Right forelimb (tissue), 1 donor: ENCODE data around the gene HDGF.

Source experiments
- DNase-seq: peaks from one replicate; pipeline ENCODE4 v3.0.0-alpha.2; 2018

Gene HDGF

DNA sequence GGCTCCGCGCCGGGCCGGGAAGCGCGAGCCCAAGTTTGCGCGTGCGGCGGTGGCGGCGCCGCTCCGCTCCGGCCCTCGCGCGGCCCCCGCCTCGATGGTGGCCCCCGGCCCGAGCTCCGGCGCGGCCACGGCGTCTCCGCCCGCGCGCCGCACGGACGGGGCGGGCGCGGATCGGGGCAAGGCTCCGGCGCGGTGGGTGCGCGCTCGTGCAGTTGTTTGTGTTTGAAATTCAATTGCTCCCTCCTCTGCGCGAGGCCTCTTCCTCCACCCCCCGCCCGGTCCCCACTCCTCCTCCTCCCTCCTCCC, at the start of gene HDGF:
Gene HDGF, minus strand, starts transcription at position 225 of the 306 bp plus-strand sequence. CDS start 246 bp downstream, outside the sequence.
- DNase-seq, result no peak

DNA sequence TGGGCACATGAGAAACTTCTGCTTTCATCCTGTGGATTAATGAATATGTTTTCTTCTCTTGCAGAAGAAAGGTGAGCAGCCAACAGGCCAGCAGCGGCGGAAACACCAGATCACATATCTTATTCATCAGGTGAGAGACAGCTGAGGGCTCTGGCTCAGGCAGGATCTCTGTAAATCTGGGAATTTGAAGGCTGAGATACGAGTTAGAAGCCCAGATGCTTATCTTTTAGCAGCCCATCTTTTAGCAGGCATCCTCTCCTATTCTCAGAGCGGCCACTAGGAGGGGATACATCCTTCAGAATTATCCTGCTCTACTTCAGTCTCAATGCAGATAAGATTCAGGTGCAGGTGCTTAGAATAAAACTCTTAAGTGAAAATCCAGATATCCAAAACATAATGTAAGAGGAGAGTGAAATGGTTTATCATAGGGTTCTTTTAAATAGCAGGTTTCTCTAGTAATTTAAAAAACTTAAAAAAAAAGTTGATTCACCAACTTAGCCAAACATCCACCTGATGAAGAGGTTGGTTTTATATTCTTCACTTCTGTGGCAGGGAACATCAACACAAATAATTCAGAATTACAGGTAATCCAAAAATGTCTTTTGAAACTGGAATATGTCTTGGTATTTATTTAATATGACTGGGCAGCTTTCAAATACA, 45.9 kb upstream of the HDGF start:
- no peak for DNase-seq

DNA sequence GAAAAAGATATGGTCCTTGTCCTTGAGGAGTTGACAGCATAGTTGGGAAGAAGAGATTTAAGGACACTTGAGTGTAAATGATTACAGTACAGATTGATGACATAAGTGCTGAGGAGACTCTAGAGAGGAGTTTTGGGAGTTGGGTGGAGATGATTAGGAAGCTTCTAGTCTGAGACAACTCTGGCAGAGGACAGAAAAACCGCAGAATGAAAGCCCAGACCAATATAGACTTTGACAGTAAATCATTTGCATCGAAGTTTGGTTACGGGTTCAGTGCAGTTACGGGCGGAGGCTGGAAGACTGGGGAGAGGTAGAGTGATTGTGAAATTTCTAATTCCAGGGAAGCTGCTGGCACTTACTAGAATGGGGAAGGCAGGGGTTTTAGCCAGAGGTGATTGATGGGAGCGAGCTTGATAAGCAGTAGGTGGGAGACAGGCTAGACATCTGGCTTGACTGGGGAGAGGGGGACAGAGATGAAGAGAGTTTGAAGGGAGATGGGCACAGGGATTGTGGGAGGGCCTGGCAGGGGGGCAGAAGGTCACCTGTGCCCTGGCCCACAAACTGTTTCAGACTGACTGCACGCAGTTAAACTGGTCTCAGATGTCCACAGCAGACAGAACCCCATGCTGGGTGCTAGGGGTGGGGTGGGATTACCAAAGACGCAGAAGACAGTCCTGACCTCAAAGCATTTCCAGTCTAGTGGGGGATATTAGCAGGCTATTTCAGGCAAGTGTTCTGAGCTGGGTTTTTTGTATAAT, 45.0 kb upstream of the HDGF start:
- DNase-seq, result no peak

DNA sequence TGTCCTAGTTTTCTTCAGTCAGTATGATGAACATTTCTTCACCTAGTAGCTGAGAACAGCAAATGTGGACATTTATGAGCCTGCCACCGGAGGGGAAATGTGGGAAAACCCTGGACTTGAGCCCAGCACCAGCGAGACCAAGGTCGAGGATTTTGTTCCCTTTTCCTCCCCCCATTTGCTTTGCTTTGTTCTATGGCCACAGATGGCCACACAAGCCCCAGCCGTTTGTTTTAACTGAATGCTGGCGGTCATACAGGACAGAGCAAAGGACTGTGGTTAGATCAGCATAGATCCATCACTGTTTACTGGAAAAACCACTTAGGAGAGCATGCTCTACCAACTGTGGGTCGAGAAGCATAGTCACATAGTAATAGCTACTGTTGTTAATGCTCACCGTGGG, 44.3 kb upstream of the HDGF start:
- DNase-seq, result no peak

DNA sequence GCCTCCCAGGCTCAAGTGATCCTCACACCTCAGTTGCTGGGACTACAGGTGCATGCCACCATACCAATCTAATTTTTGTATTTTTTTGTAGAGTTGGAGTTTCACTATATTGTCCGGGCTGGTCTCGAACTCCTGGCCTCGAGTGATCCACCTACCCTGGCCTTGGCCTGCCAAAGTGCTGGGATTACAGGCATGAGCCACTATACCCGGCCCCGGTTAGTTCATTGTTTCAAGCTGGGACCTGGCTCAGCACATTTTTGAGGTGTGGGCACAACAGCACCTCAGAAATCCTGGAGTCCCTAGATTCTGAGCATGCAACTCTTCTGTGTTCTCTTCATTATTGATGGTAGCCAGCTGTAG, 43.9 kb upstream of the HDGF start:
- no peak for DNase-seq

DNA sequence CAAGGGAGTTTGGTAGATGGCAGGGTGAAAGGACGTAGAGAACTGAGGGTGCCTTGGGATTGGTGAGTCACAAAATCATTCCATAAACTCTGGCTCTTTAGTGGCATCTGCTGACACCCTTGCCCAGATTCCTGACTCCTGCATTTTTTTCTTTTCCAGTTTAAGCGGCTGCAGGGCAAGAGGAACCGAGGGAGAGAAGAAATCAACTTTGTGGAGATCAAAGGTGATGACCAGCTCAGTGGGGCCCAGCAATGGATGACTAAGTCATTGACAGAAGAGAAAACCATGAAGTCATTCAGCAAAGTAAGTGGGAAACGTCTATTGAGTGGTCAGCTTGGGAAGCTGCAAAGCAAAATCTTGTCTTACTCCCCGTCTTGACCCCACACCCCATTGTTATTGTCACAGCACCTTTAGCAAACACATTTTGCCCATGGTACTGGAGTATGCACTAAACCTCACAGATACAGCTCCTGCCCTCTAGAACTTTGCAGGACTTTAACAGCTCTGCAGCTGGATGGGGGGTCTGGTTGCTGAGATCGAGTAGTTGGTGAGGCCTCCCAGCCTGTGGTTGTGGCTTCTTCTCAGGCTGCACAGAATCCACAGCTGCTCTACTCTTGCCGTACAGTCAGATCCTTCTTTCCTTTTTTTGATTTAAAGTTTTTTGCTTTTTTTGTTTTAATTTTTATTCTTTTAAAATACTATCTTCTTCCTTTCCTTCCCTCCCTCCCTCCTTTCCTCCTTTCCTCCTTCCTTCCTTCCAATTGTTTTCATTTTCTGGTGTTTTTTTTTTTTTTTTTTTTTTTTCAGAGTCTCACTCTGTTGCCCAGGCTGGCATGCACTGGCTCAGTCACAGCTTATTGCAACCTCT, 43.3 kb upstream of the HDGF start:
- DNase-seq, result no peak

DNA sequence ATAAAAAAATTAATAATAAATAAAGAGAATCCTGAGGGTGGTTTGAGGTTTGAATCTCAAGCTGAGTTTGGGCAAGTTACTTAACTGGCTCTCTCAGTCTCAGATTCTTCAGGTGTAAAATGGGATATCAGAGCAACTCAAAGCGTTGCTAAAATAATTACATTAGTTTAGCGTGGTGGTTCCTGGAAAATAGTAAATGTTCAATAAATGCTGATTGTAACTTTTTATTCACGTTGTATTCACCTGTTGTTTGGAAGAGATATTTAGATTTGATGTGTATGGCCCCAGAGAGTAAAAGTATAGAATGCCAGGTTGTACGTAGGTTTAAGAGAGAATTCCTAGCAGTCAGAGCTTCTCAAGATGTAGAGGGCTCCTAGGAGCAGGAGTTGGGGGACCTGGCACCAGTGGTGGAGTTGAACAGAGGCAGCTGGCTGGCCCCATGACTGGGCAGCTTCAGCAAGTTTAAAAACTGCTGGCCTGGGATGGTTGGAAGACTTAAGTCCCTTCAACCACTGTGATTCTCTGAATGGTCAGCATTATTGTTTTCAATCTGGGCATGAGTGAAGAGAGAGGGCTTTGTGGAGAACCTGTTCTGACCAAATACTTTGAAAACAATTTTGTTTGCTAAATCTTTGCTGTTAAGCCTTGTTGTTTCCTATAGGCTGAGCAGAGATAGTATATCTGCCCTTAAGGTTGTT, 38.3 kb upstream of the HDGF start:
- DNase-seq, result no peak

DNA sequence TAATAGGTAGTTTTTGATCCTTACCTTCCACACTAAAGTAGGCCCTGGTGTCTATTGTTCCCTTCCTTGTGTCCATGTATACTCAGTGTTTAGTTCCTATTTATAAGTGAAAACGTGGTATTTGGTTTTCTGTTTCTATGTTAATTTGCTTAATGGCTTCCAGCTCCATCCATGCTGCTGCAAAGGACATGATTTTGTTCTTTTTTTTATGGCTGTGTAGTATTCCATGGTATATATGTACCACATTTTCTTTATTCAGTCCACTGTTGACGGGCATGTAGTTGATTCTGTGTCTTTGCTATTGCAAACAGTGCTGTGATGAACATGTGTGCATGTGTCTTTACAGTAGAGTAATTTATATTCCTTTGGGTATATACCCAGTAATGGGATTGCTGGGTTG, 36.7 kb upstream of the HDGF start:
- no peak for DNase-seq

DNA sequence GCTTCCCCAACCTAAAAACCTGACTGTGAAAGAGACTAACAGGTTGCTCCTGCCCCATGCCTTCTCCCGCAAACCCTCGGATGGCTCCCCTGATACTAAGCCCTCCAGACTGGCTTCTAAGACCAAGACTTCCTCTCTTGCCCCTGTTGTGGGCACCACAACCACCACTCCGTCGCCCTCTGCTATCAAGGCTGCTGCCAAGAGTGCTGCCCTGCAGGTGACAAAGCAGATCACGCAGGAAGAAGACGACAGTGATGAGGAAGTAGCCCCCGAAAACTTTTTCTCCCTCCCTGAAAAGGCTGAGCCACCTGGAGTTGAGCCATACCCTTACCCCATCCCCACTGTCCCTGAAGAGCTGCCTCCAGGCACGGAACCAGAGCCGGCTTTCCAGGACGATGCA, 35.2 kb upstream of the HDGF start:
- no peak for DNase-seq

DNA sequence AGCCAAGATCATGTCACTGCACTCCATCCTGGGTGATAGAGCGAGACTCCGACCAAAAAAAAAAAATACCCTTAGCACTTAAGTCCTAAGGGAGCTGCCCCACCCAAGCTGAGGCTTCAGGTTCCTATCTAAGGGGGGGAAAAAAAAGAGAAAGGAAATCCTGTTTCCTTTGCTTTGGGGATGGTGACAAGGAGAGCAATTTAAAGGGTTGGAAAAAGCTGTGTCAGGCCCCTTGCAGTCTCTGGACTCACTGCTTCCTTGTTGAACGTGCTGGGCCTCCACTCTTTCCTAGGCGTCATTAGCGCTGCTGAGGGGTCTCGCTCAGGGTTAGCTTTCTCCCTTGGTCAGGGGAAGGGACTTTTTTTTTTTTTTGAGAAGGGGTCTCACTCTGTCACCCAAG, 34.0 kb upstream of the HDGF start:
- DNase-seq, result no peak

DNA sequence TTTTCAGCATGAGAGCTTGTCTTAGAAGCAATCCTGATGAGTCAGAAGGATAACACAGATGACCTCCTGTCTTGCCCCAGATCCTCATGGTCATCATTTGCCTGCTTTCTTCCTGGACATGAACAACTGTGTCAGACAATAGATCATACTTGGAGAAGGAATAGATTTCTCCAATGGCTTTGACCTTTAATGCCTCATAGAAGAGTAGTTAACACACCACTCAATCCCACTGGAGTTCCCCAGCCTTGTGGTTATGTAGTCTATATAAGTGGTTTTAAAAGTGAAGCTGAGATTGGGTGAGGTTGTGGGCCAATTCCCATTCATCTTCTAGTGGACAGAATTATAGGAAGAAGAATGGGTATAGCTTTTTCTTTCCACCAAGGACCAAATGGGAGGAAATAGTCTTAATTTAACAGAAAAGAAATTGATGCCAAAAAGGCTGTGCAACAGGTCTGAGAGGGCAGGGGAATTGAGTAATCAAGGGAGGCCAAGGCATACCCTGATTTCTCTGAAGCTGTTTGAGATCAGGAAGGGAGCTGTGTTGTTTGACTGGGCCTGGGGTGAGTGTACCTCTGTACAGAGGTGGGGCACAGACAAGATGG, 30.2 kb upstream of the HDGF start:
- no peak for DNase-seq

DNA sequence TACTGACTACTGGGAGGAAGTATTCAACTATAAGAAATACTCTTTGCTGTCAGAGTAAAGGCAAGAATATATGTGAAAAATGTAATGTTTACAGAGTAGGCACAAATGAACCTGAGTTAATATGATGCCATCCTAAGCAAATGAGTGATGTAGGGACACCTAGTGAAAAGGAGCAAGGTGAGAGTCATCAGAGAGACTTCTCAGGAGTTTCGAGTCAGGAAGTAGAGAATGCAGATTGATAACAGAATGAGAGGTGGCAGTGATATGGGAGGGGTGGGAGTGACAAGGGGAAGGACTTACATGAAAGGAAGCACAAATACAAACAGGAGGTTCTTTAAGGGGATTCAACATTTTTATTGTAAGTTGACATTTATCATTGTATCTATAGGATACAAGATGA, 26.1 kb upstream of the HDGF start:
- no peak for DNase-seq

DNA sequence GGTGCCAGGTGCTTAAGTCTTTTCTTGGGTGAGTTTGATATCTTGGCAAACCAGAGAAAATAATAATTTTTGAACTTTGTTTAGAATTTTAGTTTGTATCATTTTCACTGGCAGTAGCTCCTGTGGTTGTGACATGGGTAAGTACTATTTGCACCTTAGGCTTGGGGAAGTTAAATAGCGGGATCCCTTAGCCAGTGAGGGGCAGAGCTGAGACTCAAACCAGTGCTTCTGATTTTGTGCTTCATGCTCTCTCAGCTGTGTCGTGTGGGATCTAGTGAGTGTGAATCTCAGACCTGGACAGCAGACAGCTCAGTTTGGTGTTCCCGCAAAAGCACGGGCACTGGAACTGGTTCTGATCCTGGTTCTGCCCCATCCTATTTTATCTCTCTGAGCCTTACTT, 25.5 kb upstream of the HDGF start:
- DNase-seq, result no peak

DNA sequence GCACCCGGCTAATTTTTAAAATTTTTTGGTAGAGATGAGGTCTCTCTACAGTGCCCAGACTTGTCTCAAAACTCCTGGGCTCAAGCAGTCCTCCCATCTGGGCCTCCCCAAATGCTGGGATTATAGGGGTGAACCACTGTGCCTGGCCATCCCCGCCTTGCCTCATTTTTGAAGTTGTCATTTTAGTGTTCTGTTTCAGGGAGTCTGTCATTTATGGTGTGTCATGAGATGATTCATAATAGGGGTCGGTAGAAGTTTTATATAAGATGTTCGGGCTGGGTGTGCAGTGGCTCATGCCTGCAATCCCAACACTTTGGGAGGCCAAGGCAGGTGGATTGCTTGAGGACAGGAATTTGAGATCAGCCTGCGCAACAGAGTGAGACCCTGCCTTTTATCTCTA, 24.3 kb upstream of the HDGF start:
- DNase-seq, result no peak

DNA sequence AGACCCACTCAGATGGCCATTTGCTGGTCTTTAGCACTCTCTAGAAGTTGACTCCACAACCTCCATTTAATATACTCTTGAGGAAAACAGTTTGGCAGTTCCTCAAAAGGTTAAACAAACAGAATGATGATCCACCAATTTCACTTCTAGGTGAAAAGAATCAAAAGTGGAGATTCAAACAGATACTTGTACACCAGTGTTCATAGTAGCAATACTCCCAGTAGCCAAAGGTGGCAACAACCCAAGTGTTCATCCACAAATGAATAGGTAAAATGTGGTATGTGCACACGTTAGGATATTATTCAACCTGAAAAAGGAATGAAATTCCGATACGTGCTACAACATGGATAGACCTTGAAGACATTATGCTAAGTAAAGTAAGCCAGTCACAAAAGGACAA, 22.1 kb upstream of the HDGF start:
- DNase-seq, result no peak

DNA sequence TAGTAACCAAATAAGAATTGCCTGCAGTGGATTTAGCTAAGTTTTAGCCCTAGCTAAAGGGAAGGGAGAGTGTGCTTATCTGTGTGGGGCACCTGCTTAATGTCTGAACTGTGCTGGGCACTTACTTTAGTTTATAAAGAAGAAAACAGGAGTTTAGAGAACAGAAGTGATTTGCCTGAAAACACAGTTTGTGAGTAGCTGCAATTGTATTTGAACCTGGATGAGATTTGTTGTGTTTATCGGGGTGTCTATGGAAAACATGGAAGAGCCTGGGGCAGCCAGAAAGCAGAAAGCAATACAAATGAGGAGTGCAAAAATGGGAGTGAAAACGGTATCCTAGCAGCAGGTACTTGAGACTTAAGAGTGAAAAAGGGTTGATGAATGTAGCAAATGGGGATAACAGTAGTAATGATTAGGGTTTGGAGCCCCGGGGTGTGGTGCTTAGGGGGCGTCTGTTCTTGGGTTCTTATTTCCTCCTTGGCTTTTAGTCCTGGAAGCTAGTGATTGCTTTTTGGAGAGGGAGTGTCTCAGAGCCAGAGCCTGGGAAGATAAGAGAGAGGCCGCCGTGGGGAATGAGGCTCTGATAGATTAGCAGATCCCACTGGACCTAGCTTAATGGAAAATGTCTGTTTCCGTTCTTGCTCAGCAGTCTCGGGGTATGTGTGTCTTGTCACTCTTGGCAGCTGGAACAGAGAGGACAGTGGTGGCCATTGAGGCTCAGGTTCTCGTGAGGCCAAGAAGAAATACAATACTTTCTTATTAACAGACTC, 21.4 kb upstream of the HDGF start:
- DNase-seq, result no peak

DNA sequence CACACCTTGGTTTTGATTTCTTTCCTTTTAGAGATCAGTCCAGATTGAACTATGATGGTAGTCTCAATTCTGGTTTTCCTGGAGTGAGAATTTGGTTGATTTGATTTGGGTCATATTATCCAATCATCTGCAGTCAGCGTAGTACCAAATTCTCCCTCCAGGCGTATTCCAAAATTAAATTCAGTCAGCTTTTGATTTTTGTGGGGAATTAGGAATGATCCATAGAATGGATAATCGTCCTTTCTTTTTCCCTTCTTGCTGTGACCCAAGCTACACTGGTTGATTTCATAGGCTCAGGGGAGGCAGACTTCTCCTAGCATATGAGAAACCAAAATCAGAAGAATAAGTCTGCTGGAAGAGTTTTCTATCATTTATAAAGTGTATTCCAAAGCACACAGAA, 20.7 kb upstream of the HDGF start:
- no peak for DNase-seq

DNA sequence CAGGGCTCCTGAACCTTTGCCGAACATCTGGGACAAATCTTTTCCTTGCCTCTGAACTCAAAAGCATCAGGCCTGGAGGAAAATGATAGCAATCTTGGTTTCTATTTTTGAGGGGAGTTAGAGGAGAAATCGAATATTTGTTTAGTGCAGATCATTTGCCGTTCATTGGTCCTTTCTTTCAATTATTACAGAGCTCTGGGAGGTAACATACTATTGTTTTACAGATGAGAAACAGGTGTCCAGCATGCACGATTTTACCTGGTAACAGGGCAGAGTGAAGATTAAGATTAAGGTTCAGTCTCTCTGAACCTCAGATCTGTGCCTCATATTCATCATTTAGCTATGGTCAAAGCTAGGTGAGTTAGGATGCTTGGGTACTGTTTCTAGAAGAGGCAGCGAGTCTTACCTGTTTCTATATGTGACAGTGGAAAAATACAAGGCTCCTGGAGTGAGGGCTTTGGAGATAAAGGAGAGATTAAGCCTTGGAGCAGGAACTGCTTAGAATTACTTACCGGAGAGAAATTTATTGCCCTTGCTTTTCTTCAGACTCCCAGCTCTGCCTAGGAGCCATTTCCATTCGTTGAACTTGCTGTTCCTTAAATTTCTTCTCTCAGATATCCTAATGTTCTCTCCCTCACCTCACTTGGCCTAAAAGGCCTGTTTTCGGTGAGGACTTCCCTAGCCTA, 17.3 kb upstream of the HDGF start:
- DNase-seq, result no peak

DNA sequence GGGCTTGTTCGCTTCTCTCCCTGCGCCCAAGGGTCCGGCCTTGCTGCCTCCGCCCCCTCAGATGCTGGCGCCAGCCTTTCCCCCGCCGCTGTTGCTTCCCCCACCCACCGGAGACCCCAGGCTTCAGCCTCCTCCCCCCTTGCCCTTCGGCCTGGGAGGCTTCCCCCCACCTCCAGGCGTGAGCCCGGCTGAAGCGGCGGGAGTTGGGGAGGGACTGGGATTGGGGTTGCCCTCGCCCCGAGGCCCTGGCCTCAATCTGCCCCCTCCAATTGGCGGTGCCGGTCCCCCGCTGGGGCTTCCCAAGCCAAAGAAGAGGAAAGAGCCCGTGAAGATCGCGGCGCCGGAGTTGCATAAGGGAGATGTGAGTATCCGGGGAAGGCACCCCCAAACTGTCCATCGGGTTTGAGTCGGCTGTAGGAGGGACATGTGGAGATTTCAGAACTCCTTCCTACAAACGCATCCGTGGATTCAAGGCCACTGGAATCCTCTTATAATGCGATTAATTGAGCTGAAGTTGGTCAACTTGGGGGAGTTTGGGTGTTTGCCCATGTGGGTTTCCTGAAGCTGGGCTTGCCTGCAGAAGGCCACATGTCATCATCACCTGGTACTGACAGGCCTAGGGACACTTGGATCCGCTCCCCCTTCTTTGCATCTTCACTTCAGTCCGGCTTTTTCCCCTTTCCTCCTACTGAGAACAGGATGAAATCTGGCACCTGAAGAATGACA, 16.6 kb upstream of the HDGF start:
- DNase-seq, result no peak

DNA sequence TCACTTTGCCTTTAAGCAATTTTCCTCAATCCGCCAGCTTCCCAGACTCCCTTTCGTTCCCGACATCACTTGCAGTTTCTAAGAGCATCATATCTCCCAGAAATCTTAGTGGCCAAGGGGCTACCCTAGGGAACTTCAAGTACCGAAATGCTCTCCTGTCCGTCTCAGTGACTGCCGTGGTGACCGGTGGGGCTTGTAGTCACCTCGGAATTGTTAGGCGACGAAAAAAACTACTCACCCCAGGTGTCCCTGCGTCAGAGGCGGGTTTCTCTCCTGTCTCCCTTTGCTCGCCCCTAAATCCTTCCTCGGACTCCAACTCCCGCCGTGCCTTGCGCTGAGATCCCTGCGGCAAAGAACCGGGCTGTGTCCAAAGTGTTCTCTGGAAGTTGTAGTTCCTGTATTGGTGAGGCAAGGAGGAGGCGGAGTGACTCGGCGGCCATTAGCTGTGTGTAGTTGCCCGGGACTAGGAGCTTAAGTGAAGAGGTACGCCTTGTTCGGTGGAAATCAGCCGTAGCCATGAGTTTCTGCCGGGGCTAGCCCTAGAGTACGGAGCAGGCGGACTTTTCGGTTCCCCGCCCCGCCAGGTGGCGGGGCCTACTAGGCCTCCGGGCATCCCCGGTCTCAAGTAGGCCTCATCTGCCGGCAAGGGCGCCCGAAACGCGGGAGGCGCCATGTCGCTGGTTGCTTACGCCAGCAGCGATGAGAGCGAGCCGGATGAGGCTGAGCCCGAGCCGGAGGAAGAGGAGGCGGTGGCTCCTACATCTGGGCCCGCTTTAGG, 15.8 kb upstream of the HDGF start, which contains the start of gene PRCC:
Gene PRCC, plus strand, starts transcription at position 435 of the 778 bp plus-strand sequence. Its CDS starts 237 bp downstream, at position 672.
- DNase-seq, result peak; percentile 98
